Heart left ventricle (tissue), 16 donors: Measurements from ENCODE around the gene MTHFR. TPM values are rescaled to one million over a fixed set of nuclear protein-coding genes. Genes with fewer than 3 reads are reported as not detected.

Source experiments
- ATAC-seq, 4 donors: fragments of 200-7000 bp; cut with Tn5 transposase; one replicate each; pipeline ENCODE4 v1.9.1; 2020 to 2022; ENCODE audit warnings: moderate library complexity in 4 of 4, mild to moderate bottlenecking in 3 of 4, moderate number of reproducible peaks in 1 of 4
- DNase-seq, 5 donors: peaks; one replicate each; pipeline ENCODE4 v3.0.0-alpha.2; 2020
- H3K27ac ChIP-seq, 12 donors: fragments of 200-600 bp; sonication (generic) in 4 of 12; one replicate each; pipeline versions ENCODE4 v1.5.0 to v1.8.0; 2016 to 2022; ENCODE audit warnings: mild to moderate bottlenecking in 2 of 12
- H3K27me3 ChIP-seq, 9 donors: fragments of 200-600 bp; sonication (generic) in 2 of 9; one replicate each; pipeline versions ENCODE4 v1.5.1 to v1.8.0; 2016 to 2022; ENCODE audit warnings: mild to moderate bottlenecking in 3 of 9
- H3K36me3 ChIP-seq, 9 donors: fragments of 200-600 bp; sonication (generic) in 2 of 9; one replicate each; pipeline versions ENCODE4 v1.5.0 to v1.8.0; 2018 to 2022; ENCODE audit warnings: mild to moderate bottlenecking in 2 of 9
- H3K4me1 ChIP-seq, 12 donors: fragments of 200-600 bp; sonication (generic) in 4 of 12; one replicate each; pipeline versions ENCODE4 v1.5.0 to v1.8.0; 2016 to 2022; ENCODE audit warnings: mild to moderate bottlenecking in 3 of 12
- H3K4me3 ChIP-seq, 12 donors: fragments of 200-600 bp; sonication (generic) in 4 of 12; one replicate each; pipeline versions ENCODE4 v1.5.0 to v1.8.0; 2017 to 2022; ENCODE audit warnings: mild to moderate bottlenecking in 9 of 12, moderate library complexity in 4 of 12
- H3K9me3 ChIP-seq, 12 donors: fragments of 200-600 bp; sonication (generic) in 4 of 12; one replicate each; pipeline versions ENCODE4 v1.5.0 to v1.8.0; 2016 to 2022; ENCODE audit warnings: mild to moderate bottlenecking in 1 of 12
- CTCF ChIP-seq, 12 donors: fragments of 200-600 bp; sonication (generic) in 4 of 12; IDR thresholded peaks; one replicate each; pipeline versions ENCODE4 v1.5.0 to v1.8.0; 2018 to 2022; ENCODE audit warnings: antibody characterized with exemption in 12 of 12, mild to moderate bottlenecking in 5 of 12
- POLR2A ChIP-seq, 2 donors: fragments of 450-650 bp; IDR thresholded peaks; one replicate each; pipeline ENCODE4 v1.6.1; 2017; ENCODE audit warnings: antibody characterized with exemption in 2 of 2, mild to moderate bottlenecking in 2 of 2, moderate library complexity in 2 of 2
- WGBS, 4 donors: extraction: QIAGEN DNeasy Blood & Tissue Kit in 2 of 4; methylation state at CpG; one replicate each; pipeline versions ENCODE4 v1.1.5 to v1.1.7; 2013 to 2018; 5-methylcytosine and 5-hydroxymethylcytosine counted together
- intact Hi-C, 10 donors: fragments of 100-400 bp; cut with DNase I; formaldehyde crosslinking; loops; one replicate each; pipeline versions ENCODE4 v1.11.1 to v1.14.2; 2022
- polyA plus RNA-seq, 2 donors: library from polyadenylated mRNA; stranded (reverse); fragments of 200-250 nt; gene quantifications; one replicate each; pipeline ENCODE4 v1.2.3, GENCODE V29; 2013
- total RNA-seq, 9 donors: library from RNA; depleted of rRNA in 2 of 9; stranded (reverse); fragments of >200 nt in 2 of 9; fragmentation: NEBNext Ultra II Directional in 3 of 9; extraction: Animal tissue kit (Norgen Biotek cat#: 25700) in 3 of 9; gene quantifications; one replicate each; pipeline versions ENCODE4 v1.1.0 to v1.2.4, GENCODE V29; 2016 to 2023
- donor health status: ischemic (EF 13 %, LVEDD 7.1; RV severe dilation, severe dysfunction).
- donor health status: healthy with polysubstance abuse.
- donor health status: DM: no; HTN: yes; CAD: no.
- donor health status: DM: no; HTN: no; CAD: no.
- donor health status: ischemic (EF 25% LVEDD 6.9; RV normal size, moderate dysfunction).
- donor health status: ischemic (EF 25% LVEDD 5.7; RV mildly dilated, moderate dysfunction).
- donor health status: healthy.
- donor health status: DM: yes; HTN: yes; CAD: no.
- donor health status: ischemic (EF 35%, LVEDD 5.7; RV mildly dilated, moderate dysfunction).
- donor health status: nonischemic (EF 11% LVEDD 7.7; RV severe dilation, severe dysfunction).
- donor health status: DM: yes; HTN: yes; CAD: no.
- donor health status: PGD.
- donor health status: ischemic (EF 29% LVEDD 5.4; RV normal size, mild dysfunction).
- donor health status: nonischemic (EF 23%, LVEDD 6.1; RV moderate dilation, normal function).

The MTHFR gene
- total and polyA plus RNA-seq, 11 donors = 21.9 to 61.2 (median 38.1) TPM

GRCh38 chr1:11757047-11757446 lies 48.7 kb downstream of the MTHFR start:
- Histone ChIP-seq H3K27me3 (peaks cover 6 to 12% (median 9%) of the 10 kb centered on the region in 9 donors), H3K27ac (no peak overlapping the region), H3K4me3 (no peak overlapping the region), H3K4me1 (peaks cover 0 to 4% (median 0%) of the 10 kb centered on the region in 12 donors), H3K9me3 (no peaks in the 10 kb centered on the region), H3K36me3 (no peaks in the 10 kb centered on the region)
- TF ChIP-seq POLR2A (IDR thresholded peaks at IDR 0.05) (no peak), CTCF (IDR thresholded peaks at IDR 0.05) (no peak)
- intact Hi-C loops = no loop called here
- WGBS, 4 donors = 92 to 100% (median 96%) methylated on average over 1 of the region's 1 CpG
- DNase-seq (no peak), ATAC-seq (no peak)

DNA sequence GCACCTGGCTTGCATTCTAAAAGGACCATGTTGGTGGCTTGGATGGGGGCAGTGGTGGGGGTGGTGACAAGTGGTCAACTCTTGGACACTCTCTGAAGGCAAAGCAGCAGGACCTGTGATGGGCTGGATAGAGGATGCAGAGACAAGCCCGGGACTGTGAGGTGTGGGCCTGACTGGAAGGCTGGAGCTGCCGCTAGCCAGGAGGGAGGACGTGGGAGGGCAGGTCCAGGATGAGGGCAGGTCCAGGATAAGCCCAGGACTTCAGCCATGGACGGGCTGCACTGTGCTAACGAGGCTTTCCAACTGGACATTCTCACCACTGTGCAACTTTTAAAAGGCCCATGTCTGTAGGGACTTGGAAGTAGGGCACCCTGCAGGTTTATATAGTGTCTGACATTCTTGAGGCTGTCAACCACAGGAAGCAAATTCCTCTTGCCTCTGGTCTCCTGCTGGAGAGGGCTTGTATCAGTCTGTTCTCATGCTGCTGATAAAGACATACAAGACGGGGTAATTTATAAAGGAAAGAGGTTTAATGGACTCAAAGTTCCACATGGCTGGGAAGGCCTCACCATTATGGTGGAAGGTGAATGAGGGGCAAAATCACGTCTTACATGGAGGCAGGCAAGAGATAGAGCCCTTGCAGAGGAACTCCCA lies 52.1 kb downstream of the MTHFR start:
- 50 to 58% (median 52%) methylated on average over 7 of the region's 7 CpGs for WGBS, 4 donors
- H3K4me1 ChIP-seq = peaks cover 0 to 5% (median 0%) of the 10 kb centered on the region in 12 donors
- no peak for TF ChIP-seq CTCF (IDR thresholded peaks at IDR 0.05)
- TF ChIP-seq POLR2A (IDR thresholded peaks at IDR 0.05) = no peak
- intact Hi-C loops = no loop called here
- H3K4me3 ChIP-seq = no peak overlapping the region
- ATAC-seq (peak in 1 of 4 donors; percentile 13), DNase-seq (peak in 1 of 5 donors; percentile 37)
- H3K9me3 ChIP-seq = no peaks in the 10 kb centered on the region
- H3K27ac ChIP-seq = no peak overlapping the region
- no peaks in the 10 kb centered on the region for H3K27me3 ChIP-seq
- H3K36me3 ChIP-seq = peaks cover 0 to 25% (median 16%) of the 10 kb centered on the region in 9 donors

- H3K9me3 ChIP-seq = no peaks in the 10 kb centered on the region
- H3K4me1 ChIP-seq = peaks cover 0 to 5% (median 0%) of the 10 kb centered on the region in 12 donors
- DNase-seq (peak in 1 of 5 donors; percentile 33), ATAC-seq (no peak)
- intact Hi-C loops = no loop called here
- peaks cover 0 to 37% (median 19%) of the 10 kb centered on the region in 9 donors for H3K36me3 ChIP-seq
- no peaks in the 10 kb centered on the region for H3K27me3 ChIP-seq
- H3K4me3 ChIP-seq = no peak overlapping the region
- H3K27ac ChIP-seq = no peak overlapping the region
- no peak for TF ChIP-seq POLR2A (IDR thresholded peaks at IDR 0.05)
- TF ChIP-seq CTCF (IDR thresholded peaks at IDR 0.05) = no peak
- 68 to 74% (median 71%) methylated on average over 16 to 17 of the region's 17 CpGs for WGBS, 4 donors
Observed at GRCh38 chr1:11752359-11753088, 53.2 kb downstream of the MTHFR start.

GRCh38 chr1:11751087-11751486 lies 54.7 kb downstream of the MTHFR start:
- TF ChIP-seq POLR2A (IDR thresholded peaks at IDR 0.05) (no peak), CTCF (IDR thresholded peaks at IDR 0.05) (no peak)
- H3K27ac ChIP-seq = no peak overlapping the region

More at GRCh38 chr1:11751087-11751486, 54.7 kb downstream of the MTHFR start:
- no peak for ATAC-seq
- H3K36me3 ChIP-seq = peaks cover 0 to 51% (median 25%) of the 10 kb centered on the region in 9 donors
- 91 to 96% (median 93%) methylated on average over 7 to 9 of the region's 9 CpGs for WGBS, 4 donors
- H3K27me3 ChIP-seq = no peaks in the 10 kb centered on the region
- H3K4me3 ChIP-seq = no peak overlapping the region
- DNase-seq = peak in 1 of 5 donors; percentile 51
- H3K9me3 ChIP-seq = no peaks in the 10 kb centered on the region
- intact Hi-C loops = no loop called here
- peaks cover 0 to 15% (median 5%) of the 10 kb centered on the region in 12 donors for H3K4me1 ChIP-seq
